Hematopoietic multipotent progenitor cell treated with erythropoietin and hydrocortisone succinate and interleukin-3 and kit ligand, for 6 days (in vitro differentiated cells): ENCODE measurements around the gene DCD.
"Not testable (repeated sequence)": the region's sequence is repeated elsewhere in the genome, so short reads cannot be mapped to it uniquely, and the experiment has no call there.

Experiments
- DNase-seq: peaks from one replicate; pipeline ENCODE4 v3.0.0-alpha.2; 2015

The DCD gene, protein sequence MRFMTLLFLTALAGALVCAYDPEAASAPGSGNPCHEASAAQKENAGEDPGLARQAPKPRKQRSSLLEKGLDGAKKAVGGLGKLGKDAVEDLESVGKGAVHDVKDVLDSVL

DNA sequence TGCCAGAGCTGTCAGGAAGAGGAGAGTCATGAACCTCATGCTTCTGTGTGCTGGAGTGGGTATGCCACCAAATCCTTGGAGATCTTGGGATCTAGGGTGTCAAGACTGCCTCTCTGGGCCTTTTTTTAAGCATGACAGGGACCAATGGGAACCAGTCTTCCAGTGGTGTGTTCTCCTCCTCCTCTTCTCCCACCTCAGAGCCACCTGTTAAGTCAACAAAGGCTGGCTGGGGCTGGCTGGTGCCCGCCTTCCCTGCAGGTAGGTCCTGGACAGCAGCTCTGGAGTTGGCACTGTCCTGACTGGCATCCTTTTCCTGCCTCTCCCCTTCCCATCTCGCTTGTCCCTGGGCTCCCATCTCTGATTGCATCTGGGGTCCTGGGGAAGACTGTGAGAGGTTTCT, at the start of gene DCD:
TSS of gene DCD (minus strand) at position 101 of the 400 bp plus-strand sequence. CDS start at position 39, 62 bp downstream.
- DNase-seq, result no peak

DNA sequence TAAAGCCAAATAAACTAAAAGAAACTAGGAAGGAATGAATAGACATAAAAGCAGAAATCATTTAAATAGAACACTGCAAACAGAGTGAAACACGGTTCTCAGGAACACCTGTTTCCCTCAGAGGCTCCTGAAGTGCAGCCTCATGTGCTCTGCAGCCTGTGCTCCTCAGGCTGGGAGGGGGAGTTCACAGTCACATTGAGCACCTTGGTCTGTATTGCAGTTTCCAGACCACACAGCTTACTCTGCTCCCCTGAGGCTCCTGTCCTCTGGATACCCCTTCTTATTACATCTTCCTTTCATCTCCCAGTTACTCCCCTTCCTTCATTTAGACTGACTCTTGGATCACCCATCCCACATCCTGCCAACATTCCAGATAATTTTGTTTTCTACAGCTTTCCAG, 49.7 kb upstream of the DCD start:
- no peak for DNase-seq

DNA sequence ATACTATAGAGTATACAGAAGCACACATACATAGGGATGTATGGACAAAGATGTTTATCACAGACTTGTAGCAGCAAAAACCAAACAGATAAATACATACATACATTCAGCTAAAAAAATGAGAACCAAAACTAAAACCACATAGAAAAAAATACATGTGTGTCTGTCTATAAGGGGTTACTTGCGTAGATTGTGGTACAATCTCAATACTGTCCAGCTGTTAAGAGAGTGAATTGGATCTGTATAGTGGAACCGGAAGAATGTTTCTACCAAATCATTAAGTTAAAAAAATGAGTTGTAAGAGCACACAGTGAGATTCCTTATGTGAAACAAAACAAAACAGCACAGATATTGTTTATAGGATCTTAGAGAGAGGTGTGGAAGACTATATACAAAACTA, 44.2 kb upstream of the DCD start:
- no peak for DNase-seq

DNA sequence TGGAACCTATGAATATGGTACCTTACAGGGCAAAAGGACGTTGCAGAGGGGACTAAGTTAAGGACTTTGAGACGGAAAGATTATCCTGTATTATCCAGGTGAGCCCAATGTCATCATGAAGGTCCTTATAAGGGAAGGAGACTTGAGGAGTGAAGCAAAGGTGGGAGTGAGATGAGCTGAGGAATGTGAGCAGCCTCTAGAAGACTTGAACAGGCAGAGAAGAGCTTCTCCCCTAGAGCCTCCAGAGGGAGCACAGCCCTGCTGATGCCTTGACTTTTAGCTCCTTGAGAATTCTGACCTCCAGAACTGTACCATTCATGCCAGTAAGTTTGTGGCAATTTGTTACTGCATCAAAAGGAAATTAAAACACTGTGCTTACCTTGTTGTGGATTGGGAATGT, 41.8 kb upstream of the DCD start:
- peak; percentile 12 for DNase-seq

DNA sequence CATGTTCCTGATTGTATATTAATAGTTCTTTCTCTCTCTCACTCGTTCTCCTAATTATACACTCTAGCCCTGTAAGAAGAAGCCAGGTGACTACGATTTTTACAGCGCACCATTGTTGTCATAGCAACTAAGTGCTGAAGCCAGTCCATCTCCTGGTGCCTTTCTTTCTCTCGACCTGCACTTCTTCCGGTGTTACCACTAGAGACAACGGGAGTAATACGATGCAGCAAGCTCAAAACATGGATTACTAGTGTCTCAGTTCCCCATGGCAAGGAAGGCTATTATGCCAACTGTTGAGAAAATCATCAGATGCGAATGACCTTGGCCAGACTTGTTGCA, 40.8 kb upstream of the DCD start:
- no peak for DNase-seq

DNA sequence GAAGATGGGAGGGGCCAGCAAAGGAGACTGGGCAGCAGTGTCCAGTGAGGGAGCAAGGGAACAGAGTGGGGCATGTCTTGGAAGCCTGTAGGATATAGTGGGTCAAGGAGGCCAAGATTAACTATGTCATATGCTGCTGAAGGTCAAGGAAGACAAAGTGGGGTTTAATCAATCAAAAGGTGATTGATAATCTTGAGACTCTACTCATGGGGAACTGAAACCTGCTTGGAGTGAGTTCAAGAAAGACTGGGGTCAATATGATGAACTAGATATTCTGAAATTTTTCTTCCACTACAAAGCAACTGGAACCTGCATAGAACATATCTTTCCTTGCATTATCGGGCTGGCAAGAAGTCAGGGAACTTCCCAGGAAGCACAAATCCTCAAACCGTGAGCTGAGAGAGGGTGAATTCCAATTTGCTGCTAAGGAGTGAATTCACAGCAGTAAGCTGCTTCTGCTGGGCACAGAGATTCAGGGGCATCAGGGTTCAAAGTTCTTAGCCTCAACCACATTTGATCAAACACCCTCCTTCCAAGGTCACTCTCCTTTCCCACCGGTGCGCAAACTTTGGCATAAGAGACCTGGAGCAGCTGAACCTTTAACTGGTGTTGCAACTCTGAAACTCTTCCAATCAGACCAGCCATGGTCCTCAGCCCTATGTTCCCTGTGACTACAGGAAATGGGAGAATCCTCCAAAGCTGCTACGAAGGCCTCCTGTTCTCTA, 40.3 kb upstream of the DCD start:
- no peak for DNase-seq

DNA sequence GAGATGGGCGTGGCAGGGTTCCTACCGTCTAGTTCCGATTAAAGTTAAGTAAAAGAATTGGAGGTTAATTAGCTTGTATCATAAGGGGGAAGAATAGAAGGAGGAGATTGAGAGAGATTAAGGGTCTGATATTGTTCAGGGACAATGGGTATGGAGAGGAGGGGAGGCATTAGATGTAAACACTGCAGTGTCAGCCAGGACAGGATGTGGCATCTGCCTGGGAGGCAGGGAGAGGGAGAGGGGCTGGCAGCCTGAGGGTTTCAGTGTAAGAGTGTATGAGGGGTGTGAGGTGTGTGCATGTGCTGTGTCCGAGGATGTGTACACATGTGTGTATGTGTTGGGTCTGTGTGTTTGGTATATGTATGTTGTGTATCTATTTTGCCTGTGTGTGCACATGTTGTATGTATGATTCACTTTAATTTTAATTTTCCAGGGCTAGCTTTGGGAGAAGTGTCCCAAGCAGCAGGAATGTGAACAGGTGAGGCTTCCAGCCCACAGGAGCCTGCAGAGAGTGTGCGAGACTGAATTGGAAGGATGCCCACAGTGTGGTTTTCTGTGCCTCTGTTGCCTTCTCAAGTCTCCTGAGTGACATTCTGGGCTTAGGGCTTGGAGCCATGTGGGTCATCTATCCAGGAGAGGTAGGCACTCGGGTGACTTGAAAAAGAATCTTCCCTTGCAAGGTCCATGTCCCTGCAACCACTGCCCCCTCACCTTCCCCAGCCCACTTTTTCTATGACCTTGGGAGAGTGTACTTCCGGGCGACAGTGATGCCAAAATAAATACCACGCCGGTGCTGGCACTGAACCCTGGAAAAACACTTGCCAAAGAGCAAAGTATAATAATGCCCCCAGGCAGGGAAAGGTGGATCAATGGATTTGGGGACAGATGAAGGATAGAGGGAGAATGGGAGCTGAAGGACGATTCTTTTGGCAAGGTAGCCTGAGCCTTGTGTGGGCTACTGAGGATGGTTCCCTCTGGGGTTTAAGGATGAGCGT, 36.8 kb upstream of the DCD start:
- DNase-seq, result no peak

DNA sequence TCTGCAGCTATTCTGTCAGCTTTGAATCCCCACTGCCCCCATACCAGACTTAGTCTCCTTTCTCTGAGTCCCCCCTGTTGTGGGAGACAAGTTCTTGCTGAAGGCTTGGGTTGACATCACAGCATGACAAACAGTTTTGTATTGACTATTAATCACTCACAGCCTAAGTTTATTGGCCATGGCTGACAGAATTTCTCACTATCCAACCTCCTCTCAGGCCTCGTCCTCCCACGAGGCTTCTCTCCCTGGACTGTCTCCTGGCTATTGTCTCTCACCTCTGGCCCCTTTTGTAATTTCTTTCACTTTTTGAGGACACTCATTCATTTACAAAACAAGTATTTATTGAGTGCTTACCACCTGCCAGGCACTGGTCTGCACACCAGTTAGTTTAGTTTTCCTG, 35.2 kb upstream of the DCD start:
- DNase-seq, result no peak

DNA sequence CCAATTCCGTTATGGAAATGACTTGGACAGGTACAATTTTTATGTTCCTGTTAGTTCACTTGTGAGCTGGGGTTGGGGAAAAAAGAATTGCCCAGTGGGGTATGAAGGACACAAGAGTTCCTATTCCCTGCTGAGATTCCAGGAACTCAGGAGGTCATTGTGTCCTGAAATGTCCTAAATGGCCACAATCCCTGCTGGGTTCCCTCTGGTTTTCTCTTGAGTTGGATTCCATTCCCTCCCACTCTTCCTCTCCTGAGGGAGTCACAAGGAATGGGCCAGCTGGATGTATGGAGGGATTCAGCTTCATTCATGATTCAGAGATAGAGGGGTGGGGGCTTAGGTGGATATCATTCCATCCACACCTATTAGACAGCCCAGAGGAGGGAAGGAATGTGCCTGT, 34.5 kb upstream of the DCD start:
- no peak for DNase-seq

DNA sequence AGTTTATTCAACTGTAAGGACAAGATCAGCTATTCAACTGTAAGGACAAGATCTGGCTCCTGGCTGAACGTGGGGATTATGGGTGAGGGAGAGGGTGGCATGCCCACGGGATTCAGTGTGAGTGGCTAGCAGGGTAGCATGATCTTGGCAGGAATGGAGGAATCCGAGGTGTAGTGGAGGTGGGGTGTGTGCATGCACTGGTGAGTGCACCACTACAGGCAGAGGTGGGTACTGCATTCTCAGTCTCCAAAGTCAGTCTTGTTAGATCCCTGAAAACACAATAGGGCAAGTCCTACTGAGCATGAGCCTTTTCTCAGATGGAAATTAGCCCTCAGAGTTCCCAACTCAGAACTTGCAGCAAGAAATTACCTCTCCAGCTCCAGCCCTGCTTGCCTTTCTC, 32.2 kb upstream of the DCD start:
- DNase-seq, result peak; percentile 65

DNA sequence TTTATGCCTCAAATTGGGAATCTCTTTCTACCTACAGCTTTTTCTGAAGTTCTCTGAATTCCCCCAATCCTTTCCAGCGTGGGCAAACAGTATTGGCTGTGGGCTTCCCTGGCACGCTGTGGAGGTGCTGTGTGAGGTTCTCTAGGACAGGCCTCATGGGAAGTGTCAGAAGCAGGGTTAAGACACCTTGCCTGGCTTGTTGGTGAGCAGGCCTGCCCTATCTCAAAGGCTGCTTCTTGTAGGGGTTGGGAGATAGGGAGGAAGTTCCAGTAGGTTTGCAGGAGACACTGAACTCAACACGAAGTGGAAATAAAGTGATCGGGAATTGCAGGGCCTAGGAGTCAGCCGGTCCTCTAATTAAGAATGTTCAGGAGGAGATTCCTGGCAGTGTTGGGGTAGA, 30.0 kb upstream of the DCD start:
- DNase-seq, result no peak

DNA sequence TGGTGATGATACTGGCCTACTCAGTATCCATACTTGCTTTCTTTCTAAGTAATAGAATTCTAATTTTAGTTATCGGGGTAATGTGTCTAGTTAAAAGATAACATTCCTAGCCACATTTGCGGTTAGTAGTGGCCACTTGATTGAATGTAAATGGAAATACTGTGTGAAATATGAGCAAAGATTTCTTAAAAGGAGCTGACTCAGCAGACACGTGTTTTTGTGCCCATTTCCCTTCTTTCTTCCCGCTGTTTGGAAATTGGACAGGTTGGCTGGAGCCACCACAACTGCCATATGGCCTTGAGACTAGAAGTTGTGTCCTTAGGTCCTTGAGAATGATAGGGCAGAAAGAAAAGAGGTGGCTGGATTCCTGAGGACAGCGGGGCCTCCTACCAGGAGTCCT, 19.8 kb upstream of the DCD start:
- no peak for DNase-seq

DNA sequence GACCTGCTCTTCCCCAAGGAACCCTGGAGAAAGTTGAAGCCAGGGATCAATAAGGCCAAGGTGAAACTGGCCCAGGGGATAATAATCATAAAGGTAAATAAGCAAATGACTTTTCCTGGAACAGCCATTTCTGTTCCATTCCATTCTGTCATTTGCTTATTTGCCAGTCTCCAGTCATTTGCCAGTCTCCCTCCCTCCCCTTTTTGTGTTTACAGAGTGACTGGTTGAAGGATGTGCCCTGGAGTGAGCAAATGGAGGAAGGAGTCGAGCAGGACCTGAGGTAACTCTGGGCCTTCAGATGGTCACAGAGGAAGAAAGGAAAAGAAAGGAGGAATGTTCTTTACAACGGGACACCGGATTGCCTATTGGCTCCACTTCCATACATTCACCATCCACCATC, 17.8 kb upstream of the DCD start:
- no peak for DNase-seq

DNA sequence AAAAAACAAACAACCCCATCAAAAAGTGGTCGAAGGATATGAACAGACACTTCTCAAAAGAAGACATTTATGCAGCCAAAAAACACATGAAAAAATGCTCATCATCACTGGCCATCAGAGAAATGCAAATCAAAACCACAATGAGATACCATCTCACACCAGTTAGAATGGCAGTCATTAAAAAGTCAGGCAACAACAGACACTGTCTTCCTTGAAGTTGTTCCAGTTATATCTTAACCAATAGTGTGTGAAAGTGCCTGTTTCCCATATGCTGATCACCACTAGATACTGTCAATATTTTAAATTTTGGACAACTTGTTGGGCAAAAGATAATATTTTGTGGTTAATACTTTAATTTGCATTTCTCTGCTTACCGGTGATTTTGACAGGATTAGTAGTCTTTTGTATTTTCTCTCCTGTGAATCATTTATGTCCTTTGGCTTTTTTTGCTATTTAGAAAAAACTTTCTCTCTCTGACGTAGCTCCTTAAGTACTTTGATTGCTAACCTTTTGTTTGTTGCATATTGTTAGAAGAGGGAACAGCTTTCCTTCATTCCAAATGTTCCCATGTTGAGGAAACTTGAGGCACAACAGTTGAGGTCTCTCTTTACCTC, 17.0 kb upstream of the DCD start:
- not testable (repeated sequence) for DNase-seq

DNA sequence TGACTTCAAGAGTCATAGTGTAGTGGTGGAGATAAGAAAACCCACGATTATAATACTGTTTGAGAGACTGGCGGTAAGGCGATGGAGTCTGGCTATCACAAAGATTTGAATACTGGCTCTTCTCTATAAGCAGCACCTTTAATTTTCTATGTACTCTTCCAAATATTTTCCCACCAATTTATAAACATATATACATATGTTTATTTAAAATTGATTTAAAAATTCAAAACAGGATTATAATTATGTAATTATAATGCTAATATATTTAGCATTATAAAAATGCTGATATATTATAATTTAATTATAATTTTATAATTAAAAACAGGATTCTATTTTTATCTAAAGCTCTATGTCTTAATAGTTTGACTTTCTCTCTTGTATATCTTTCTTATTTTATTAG, 15.4 kb upstream of the DCD start:
- no peak for DNase-seq

DNA sequence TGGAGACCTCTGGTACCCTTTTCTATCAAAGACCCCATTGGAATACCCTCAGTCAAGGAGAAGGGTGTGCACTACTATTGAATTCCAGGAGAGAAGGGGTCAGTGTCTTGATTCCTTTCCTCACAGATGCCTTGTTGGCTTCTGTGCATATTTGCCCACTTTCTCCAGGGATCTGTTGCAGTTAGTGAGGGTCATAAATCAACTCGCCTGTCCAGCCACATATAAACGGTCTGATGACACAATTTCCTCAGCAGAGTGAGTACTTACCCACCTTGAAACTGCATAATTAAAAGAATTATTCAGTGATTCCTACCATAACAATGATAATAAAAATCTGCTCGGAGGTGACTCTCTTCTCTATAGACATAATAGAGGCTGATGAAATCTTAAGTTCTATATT, 13.9 kb upstream of the DCD start:
- no peak for DNase-seq

DNA sequence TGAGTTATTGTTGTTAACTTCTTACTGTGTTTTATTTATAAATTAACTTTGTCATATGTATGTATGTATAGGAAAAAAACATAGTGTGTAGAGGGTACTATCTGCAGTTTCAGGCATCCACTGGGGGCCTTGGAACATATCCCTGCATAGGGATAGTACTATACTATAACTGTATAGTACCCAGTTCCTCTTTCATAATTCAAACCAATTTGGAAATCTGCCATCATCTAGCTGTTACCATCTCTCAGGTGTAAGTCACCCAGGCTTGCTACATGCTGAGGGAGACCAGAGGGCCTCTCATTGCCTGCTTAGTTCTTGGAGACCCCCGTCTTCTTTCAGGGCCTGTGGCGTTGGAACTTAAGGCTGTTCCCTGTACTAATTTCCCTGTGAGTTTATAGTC, 12.9 kb upstream of the DCD start:
- DNase-seq, result peak; percentile 20

DNA sequence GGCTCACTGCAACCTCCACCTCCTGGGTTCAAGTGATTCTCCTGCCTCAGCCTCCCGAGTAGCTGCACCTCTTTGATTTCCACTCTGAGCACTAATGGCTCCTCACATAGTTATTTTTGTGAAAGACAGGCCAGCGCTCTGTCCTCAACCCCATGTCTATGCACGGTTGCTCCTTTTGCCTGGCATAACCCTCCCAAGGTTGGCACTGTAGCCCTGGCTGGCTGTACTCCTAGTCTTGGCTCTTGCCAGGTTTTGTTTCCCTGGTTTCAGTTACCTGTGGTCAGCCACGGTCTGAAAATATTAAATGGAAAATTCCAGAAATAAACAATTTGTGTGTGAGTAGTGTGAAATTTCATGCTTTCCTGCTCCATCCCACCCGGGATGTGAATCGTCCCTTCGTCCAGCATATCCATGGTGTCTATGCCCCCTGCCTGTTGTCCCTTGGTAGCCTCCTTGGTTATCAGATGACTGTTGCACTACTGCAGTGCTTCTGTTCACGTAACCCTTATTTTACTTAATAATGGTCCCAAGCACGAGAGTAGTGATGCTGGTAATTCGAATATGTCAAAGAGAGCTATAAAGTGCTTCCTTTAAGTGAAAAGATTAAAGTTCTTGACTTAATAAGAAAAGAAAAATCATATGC, 12.3 kb upstream of the DCD start:
- no peak for DNase-seq

DNA sequence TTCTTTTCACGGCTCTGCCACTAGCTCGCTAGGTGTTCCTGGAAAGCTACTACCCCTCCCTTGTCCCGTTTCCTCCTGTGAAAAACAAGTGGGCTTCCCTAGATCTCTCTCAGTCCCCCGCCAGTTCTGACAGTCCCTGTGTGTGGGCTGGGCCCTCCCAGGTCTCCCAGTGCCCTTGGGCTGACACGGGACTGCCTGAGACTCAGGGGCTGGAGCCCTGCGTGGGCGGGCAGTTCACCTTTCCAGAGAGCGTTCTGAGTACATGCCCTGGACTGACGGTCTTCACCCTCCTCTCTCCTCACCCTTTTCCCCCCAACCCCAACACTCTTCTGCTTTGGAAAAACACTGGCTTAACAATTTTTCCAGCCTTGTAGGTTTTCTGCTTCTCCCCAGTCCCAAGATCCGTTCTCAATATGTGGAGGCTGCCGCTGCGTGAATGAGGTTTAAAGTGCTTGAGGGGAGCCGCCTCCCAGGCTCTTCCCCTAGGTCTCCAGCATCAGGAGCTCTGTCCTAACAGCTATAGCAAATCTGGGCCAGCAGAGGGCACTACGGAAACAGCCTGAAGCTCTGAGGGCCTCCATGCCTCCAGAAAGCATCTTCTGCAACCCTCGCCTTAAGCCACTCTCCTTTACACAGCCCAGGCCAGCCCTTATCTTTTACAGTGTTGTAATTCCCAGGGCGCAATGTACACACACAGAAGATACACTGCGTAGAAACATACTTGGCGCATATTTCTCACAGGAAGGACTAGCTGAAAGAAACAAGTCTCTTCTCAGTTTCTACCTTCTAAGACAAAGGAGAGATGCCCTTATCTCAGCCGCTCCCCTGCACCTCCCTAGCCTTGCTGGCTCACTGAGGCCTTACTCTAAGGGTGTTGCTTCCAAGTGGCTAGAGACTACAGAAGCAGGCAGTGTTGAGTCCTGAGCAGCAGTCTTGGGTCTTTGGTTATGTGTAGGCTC, 10.4 kb upstream of the DCD start:
- peak; percentile 74 for DNase-seq

DNA sequence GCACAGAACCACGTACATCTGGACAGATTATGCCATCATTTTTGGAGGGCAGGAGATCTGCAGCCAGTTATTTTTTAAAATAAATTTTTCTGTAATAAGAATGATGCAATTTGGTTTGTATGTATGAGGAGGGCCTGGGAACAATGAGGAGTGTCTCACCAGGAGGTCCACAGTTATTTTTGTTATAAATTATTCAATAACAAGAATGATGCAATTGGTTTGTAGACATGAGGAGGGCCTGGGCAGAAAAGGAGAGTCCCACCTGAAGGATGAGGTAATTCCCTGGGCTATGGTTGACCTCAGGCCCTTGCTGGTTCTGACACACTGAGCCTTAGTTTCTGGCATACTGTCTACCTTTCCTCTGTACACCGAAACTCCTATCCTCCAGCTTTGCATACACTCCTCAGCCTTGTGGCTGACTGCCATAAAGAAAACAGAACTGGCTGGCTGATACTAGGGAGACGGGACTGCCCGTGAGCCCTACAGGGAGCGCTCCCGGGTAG, 9.0 kb upstream of the DCD start:
- no peak for DNase-seq

DNA sequence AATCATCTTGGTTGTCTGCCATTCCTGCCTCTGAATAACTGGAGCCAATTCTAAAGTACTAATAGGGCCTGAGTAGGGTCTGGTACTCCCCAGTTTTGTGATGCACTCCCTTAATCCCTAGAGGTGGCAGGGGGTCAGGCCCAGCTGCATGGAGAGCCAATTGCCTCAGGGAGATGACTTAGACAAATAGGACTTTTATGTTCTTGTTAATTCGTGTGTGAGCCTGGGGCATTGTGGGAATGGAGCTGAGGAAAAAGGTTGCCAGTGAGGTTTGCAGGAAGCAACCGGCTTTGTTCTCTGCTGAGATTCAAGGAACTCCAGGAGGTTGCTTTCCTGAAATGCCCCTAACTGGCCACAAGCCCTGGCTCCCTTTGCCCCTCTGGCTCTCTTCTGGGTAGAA, 6.8 kb upstream of the DCD start:
- no peak for DNase-seq

DNA sequence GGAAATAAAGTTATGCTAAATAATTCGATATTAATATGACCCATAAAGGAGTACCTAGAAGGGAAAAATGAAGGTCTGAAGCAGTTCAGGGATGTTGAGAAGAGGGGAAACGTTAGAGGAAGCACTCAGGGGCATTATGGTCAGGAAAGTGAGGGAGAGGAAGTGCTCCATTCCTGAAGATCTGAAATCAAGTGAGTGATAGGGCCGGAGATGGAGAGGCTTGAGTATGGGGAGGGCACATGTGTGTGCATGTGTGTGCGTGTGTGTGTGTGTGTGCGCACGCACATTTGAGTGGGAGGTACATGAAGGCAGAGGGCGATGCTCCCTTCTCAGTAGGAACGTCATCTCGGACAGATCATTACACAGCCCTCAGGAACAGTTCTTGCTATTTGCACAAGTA, 4.9 kb upstream of the DCD start:
- DNase-seq, result no peak
